Measurements from ENCODE around the gene GRID1. TPM values are rescaled to one million over a fixed set of nuclear protein-coding genes. Genes with fewer than 3 reads are reported as not detected.

Gene GRID1
- total and polyA plus RNA-seq, 9 of the 15 experiments (the other 6 are each of a cell fraction or from before 2014, with no cell fraction given), result 0.01 to 7.2 (median 1.2) TPM

DNA sequence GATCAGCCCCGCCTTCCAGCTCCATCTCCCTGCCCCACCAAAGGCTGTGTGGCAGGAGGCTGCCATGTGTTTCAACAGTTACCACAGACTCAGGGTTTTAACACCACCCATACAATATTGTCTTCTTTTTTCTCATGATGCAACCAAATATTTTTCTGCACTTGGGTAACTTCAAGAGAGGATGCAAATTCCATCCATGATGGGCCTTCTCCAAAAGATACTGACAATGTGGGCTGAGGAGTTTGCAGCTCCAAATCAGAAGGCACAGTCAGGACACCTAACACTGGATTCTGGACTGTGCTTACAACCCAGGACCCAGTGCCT, 347.9 kb downstream of the GRID1 start:
- no TSS peak for BruUV-seq (replicated peaks)
- Histone ChIP-seq H2AFZ (ENCODE audit: low read depth, low read length) (no peak overlapping the region), H3K4me1 (replicated peaks in 1 of 2; ENCODE audit: control insufficient read depth in 2 of 2, insufficient read depth in 2 of 2, low read length in 2 of 2) (no peaks in the 10 kb centered on the region; a peak in 1 of 5 replicates), H3K4me2 (ENCODE audit: insufficient read depth, low read length) (no peak overlapping the region), H3K36me3 (ENCODE audit: control insufficient read depth, insufficient read depth, low read length) (no peaks in the 10 kb centered on the region), H3K27ac (ENCODE audit: extremely low read depth, low read depth, low read length) (no peak overlapping the region), H3K27me3 (ENCODE audit: control insufficient read depth in 2 of 2, insufficient read depth in 2 of 2, low read length in 2 of 2) (peaks cover 4 to 29% of the 10 kb centered on the region in 2 experiments; a peak in 2 of 5 replicates), H3K4me3 (no peak overlapping the region), H3K79me2 (ENCODE audit: control insufficient read depth, insufficient read depth, low read length) (no peaks in the 10 kb centered on the region), H4K20me1 (replicated peaks; ENCODE audit: control insufficient read depth, insufficient read depth, low read length) (peaks cover 4% of the 10 kb centered on the region; the same call in 1 of the 2 replicates), H3K9me1 (ENCODE audit: control insufficient read depth, insufficient read depth, low read length) (no peaks in the 10 kb centered on the region), H3K9me3 (replicated peaks; ENCODE audit: control insufficient read depth, insufficient read depth, low read depth, low read length) (no peaks in the 10 kb centered on the region), H3K9ac (ENCODE audit: insufficient read depth in 1 of 2, low read depth in 2 of 2, low read length in 2 of 2) (no peak overlapping the region)
- POLR2A ChIA-PET, result no interaction called here
- ATAC-seq (no peak), DNase-seq (ENCODE audit: extremely low read depth in 1 of 4, low spot score in 3 of 4) (no peak), FAIRE-seq (no peak)
- intact Hi-C loops (cut with micrococcal nuclease), result no loop called here
- TF ChIP-seq SOX6 (IDR thresholded peaks at IDR 0.05), result no peak
- TF ChIP-seq NFXL1 (CRISPR knock-in tag; IDR thresholded peaks at IDR 0.05), result no peak
- TF ChIP-seq SREBF1 (IDR thresholded peaks at IDR 0.05; ENCODE audit: borderline replicate concordance, low read depth, low read length), result no peak
- TF ChIP-seq GABPB1 (CRISPR knock-in tag; IDR thresholded peaks at IDR 0.05), result no peak
- TF ChIP-seq ZKSCAN8 (CRISPR knock-in tag; IDR thresholded peaks at IDR 0.05), result no peak
- TF ChIP-seq GTF2A2 (tag; IDR thresholded peaks at IDR 0.05), result no peak
- in situ Hi-C loops (cut with MboI), result no loop called here
- WGBS (ENCODE audit: insufficient coverage, low coverage, missing lambda C conversion rate), result 13% methylated on average over 1 of the region's 1 CpG
- CTCF ChIA-PET (ENCODE audit: low intra/inter-chr PET ratio), result no interaction called here
